Esophagus squamous epithelium (tissue), 4 donors: ENCODE measurements around the gene CEP135.

ENCODE experiments used
- POLR2A ChIP-seq, 4 donors: fragments of 450-650 bp; IDR thresholded peaks; one replicate each; pipeline ENCODE4 v1.6.1; 2017; ENCODE audit warnings: antibody characterized with exemption in 4 of 4, mild to moderate bottlenecking in 4 of 4, moderate library complexity in 3 of 4
- TF ChIP-seq, protein P1 (sequence below), 6 experiments: fragments of 450-650 bp in 4 of 6; fragments of 200-600 bp in 2 of 6; sonication (generic) in 2 of 6; IDR thresholded peaks; one replicate each; pipeline ENCODE4 v1.5.1; 2016 to 2019; ENCODE audit warnings: antibody characterized with exemption in 6 of 6, mild to moderate bottlenecking in 4 of 6, moderate library complexity in 4 of 6

DNA sequence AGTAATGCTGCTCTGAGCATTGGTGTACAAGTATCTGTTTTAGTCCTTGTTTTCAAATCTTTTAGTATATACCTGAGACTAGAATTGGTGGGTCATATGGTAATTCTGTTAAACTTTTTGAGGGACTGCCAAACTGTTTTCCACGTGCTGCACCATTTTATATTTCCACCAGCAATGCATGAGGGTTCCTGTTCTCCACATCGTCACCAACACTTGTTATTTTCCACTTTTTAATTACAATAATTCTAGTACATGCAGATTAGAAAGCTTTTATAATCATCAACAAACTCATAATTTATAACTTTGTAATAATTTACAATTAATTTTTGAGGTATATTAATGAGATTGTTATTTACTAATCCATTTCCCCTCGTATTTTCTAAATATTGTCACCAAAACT, 79.4 kb downstream of the CEP135 start:
- TF ChIP-seq, protein P1, sequence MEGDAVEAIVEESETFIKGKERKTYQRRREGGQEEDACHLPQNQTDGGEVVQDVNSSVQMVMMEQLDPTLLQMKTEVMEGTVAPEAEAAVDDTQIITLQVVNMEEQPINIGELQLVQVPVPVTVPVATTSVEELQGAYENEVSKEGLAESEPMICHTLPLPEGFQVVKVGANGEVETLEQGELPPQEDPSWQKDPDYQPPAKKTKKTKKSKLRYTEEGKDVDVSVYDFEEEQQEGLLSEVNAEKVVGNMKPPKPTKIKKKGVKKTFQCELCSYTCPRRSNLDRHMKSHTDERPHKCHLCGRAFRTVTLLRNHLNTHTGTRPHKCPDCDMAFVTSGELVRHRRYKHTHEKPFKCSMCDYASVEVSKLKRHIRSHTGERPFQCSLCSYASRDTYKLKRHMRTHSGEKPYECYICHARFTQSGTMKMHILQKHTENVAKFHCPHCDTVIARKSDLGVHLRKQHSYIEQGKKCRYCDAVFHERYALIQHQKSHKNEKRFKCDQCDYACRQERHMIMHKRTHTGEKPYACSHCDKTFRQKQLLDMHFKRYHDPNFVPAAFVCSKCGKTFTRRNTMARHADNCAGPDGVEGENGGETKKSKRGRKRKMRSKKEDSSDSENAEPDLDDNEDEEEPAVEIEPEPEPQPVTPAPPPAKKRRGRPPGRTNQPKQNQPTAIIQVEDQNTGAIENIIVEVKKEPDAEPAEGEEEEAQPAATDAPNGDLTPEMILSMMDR (IDR thresholded peaks at IDR 0.05) = no peak
- no peak for TF ChIP-seq POLR2A (IDR thresholded peaks at IDR 0.05)
